Measurements from ENCODE around the gene FBN1. TPM values are rescaled to one million over a fixed set of nuclear protein-coding genes. Genes with fewer than 3 reads are reported as not detected.

FBN1 gene
- total and polyA plus RNA-seq, 2 of the 13 experiments (the other 11 are each of a cell fraction or from before 2014, with no cell fraction given): 1.5 to 3.0 TPM

DNA sequence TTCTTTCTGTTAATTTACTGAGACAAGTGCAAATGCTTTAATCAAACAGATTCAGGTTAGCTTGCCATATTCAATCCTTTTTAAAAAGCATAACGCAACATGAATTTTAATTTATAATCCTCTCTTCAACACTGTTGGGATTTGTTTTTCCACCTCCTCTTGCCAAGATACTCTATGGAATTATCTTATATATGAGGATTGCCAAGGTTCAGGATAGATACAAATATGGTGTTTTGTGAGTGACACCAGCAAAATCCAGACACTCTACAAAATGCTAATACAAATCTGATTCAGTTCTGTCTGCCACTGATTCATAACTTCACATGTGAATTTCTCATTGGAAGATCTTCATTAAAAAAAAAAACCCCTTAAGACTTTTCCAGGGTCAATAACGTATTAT is 104.8 kb downstream of the FBN1 start:
- no peak overlapping the region for H3K27ac ChIP-seq (ENCODE audit: extremely low read length, insufficient read depth, low read length)
- no peak overlapping the region for H2AFZ ChIP-seq (ENCODE audit: low read length)
- intact Hi-C loops (cut with micrococcal nuclease; ENCODE audit: unreplicated experiment): no loop called here
- H3K4me2 ChIP-seq (ENCODE audit: low read depth, low read length): no peak overlapping the region
- no peaks in the 10 kb centered on the region for H3K36me3 ChIP-seq (replicated peaks in 1 of 2; ENCODE audit: control insufficient read depth in 1 of 2, insufficient read depth in 2 of 2, low read length in 2 of 2)
- FAIRE-seq (no peak), ATAC-seq (no peak), DNase-seq (ENCODE audit: low spot score) (no peak)
- POLR2A ChIA-PET: no interaction called here
- CTCF ChIA-PET (ENCODE audit: low intra/inter-chr PET ratio, low total read pairs): no interaction called here
- no peaks in the 10 kb centered on the region for H3K9me3 ChIP-seq (ENCODE audit: low read length)
- 29% methylated on average over 2 of the region's 2 CpGs for WGBS (ENCODE audit: low lambda C conversion rate)
- no peaks in the 10 kb centered on the region for H3K4me1 ChIP-seq (ENCODE audit: insufficient read depth, low read length)
- no peaks in the 10 kb centered on the region for H3K27me3 ChIP-seq (ENCODE audit: control insufficient read depth in 1 of 2, insufficient read depth in 2 of 2, low read length in 2 of 2)
- no peak overlapping the region for H3K9ac ChIP-seq (ENCODE audit: insufficient read depth, low read depth, low read length)
- no peaks in the 10 kb centered on the region for H4K20me1 ChIP-seq (ENCODE audit: insufficient read depth, low read length)
- in situ Hi-C loops (cut with HindIII; ENCODE audit: extremely low pct_ligation_motif_present, low pct_unique_long_range_greater_than_20kb): no loop called here
- TF ChIP-seq PITX1 (CRISPR knock-in tag; IDR thresholded peaks at IDR 0.05) (no peak), GABPB1 (CRISPR knock-in tag; IDR thresholded peaks at IDR 0.05) (no peak), TP53 (CRISPR knock-in tag; conservative IDR thresholded peaks at IDR 0.05) (no peak), ZNF343 (CRISPR knock-in tag; IDR thresholded peaks at IDR 0.05) (no peak), ZNF383 (CRISPR knock-in tag; IDR thresholded peaks at IDR 0.05; ENCODE audit: borderline replicate concordance) (no peak), SP1 (IDR thresholded peaks at IDR 0.05) (no peak), SP1 (CRISPR knock-in tag; IDR thresholded peaks at IDR 0.05) (no peak), KLF11 (CRISPR knock-in tag; IDR thresholded peaks at IDR 0.05) (no peak), ZNF556 (CRISPR knock-in tag; IDR thresholded peaks at IDR 0.05; ENCODE audit: borderline replicate concordance) (no peak), ZNF136 (CRISPR knock-in tag; IDR thresholded peaks at IDR 0.05; ENCODE audit: low read depth) (no peak), HNF4A (CRISPR knock-in tag; IDR thresholded peaks at IDR 0.05) (no peak), SP4 (CRISPR knock-in tag; IDR thresholded peaks at IDR 0.05) (no peak), MED1 (CRISPR knock-in tag; IDR thresholded peaks at IDR 0.05) (no peak), ZNF772 (CRISPR knock-in tag; IDR thresholded peaks at IDR 0.05) (no peak), ZNF331 (CRISPR knock-in tag; IDR thresholded peaks at IDR 0.05) (no peak), KLF16 (CRISPR knock-in tag; IDR thresholded peaks at IDR 0.05) (no peak), TCF7 (IDR thresholded peaks at IDR 0.05; ENCODE audit: low read depth) (no peak), ZNF530 (CRISPR knock-in tag; IDR thresholded peaks at IDR 0.05; ENCODE audit: low read depth) (no peak), ZMAT3 (CRISPR knock-in tag; conservative IDR thresholded peaks at IDR 0.05) (no peak), CC2D1A (CRISPR knock-in tag; IDR thresholded peaks at IDR 0.05) (no peak)
- TF ChIP-seq, protein P1, sequence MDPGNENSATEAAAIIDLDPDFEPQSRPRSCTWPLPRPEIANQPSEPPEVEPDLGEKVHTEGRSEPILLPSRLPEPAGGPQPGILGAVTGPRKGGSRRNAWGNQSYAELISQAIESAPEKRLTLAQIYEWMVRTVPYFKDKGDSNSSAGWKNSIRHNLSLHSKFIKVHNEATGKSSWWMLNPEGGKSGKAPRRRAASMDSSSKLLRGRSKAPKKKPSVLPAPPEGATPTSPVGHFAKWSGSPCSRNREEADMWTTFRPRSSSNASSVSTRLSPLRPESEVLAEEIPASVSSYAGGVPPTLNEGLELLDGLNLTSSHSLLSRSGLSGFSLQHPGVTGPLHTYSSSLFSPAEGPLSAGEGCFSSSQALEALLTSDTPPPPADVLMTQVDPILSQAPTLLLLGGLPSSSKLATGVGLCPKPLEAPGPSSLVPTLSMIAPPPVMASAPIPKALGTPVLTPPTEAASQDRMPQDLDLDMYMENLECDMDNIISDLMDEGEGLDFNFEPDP (CRISPR knock-in tag; conservative IDR thresholded peaks at IDR 0.05): no peak
- H3K4me3 ChIP-seq (replicated peaks in 1 of 3; ENCODE audit: insufficient read depth in 1 of 3, low read depth in 2 of 3, low read length in 3 of 3): no peak overlapping the region
- BruUV-seq (replicated peaks): no TSS peak
- no peaks in the 10 kb centered on the region for H3K79me2 ChIP-seq (ENCODE audit: insufficient read depth, low read length)
